ENCODE data around the gene NUAK2. TPM values are rescaled to one million over a fixed set of nuclear protein-coding genes. Genes with fewer than 3 reads are reported as not detected.

Gene NUAK2
- total RNA-seq, 1 experiment from 2014 or later, result 3.9 TPM

DNA sequence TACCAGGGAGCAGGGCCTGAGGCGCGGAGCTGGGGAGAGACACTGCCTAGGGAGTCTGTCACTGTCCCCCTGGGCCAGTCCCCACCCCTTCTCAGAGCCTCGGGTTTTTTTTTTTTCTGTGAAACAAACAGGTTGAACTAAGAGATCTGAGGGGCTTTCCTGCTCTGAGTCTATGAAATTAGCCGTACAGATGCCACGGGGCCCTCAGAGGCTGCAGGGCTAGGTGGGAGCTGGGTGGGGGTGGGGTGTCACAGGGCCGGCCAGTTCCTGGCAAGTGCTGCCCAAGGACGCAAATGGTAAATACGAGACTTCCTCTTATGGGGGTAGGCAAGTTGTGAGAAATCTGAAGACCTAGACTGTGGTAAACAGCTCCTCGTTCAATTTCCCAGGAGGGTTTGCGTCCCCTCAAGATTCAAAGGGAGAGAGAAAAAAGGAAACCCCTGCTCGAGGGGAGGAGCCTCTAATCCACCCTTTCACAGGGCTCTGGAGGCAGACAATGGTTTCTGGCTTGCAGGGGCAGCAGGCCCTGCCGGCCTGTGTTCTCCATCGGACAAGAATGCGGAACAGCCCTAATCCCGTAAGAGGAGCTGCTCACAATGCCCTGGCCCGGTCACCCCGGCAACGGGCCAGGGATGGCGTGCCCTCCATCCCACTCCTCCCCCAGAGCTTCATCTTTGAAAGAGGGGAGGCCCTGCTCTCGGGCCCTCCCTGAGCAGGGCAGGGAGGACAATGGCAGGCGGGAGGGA, 7.8 kb downstream of the NUAK2 start:
- no peak for DNase-seq
- no peak overlapping the region for H3K4me2 ChIP-seq
- no peak overlapping the region for H3K4me3 ChIP-seq
- no peaks in the 10 kb centered on the region for H3K9me3 ChIP-seq (ENCODE audit: insufficient read depth, low read depth)
- ChIA-PET POLR2A (ENCODE audit: unreplicated experiment) (interaction anchor here (0.9 kb wide), 1 partner anchor 16 kb away, joined by 7 read pairs; no protein-coding TSS in a partner anchor), CTCF (no interaction called here)
- intact Hi-C loops (cut with micrococcal nuclease; ENCODE audit: unreplicated experiment), result no loop called here
- H3K36me3 ChIP-seq (ENCODE audit: low read depth), result no peaks in the 10 kb centered on the region
- H3K27me3 ChIP-seq (ENCODE audit: insufficient read depth, low read depth), result no peaks in the 10 kb centered on the region
- peaks cover 12% of the 10 kb centered on the region; the same call in 1 of the 2 replicates for H3F3A ChIP-seq (ENCODE audit: insufficient read depth, low read depth)
- no peak overlapping the region for H2AFZ ChIP-seq
- no TSS peak for BruUV-seq (replicated peaks)
- peaks cover 23% of the 10 kb centered on the region for H3K79me2 ChIP-seq (ENCODE audit: low read depth)
- no peaks in the 10 kb centered on the region for H4K20me1 ChIP-seq (ENCODE audit: insufficient read depth)
- TF ChIP-seq, protein P1, sequence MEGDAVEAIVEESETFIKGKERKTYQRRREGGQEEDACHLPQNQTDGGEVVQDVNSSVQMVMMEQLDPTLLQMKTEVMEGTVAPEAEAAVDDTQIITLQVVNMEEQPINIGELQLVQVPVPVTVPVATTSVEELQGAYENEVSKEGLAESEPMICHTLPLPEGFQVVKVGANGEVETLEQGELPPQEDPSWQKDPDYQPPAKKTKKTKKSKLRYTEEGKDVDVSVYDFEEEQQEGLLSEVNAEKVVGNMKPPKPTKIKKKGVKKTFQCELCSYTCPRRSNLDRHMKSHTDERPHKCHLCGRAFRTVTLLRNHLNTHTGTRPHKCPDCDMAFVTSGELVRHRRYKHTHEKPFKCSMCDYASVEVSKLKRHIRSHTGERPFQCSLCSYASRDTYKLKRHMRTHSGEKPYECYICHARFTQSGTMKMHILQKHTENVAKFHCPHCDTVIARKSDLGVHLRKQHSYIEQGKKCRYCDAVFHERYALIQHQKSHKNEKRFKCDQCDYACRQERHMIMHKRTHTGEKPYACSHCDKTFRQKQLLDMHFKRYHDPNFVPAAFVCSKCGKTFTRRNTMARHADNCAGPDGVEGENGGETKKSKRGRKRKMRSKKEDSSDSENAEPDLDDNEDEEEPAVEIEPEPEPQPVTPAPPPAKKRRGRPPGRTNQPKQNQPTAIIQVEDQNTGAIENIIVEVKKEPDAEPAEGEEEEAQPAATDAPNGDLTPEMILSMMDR (conservative IDR thresholded peaks at IDR 0.05), result no peak
- no peak for TF ChIP-seq EZH2 (IDR thresholded peaks at IDR 0.05; ENCODE audit: low read depth)
- peaks cover 28% of the 10 kb centered on the region for H3K4me1 ChIP-seq (replicated peaks; ENCODE audit: insufficient read depth)
- H3K27ac ChIP-seq, result no peak overlapping the region
- no peaks in the 10 kb centered on the region for H3K9me2 ChIP-seq (ENCODE audit: insufficient read depth)

DNA sequence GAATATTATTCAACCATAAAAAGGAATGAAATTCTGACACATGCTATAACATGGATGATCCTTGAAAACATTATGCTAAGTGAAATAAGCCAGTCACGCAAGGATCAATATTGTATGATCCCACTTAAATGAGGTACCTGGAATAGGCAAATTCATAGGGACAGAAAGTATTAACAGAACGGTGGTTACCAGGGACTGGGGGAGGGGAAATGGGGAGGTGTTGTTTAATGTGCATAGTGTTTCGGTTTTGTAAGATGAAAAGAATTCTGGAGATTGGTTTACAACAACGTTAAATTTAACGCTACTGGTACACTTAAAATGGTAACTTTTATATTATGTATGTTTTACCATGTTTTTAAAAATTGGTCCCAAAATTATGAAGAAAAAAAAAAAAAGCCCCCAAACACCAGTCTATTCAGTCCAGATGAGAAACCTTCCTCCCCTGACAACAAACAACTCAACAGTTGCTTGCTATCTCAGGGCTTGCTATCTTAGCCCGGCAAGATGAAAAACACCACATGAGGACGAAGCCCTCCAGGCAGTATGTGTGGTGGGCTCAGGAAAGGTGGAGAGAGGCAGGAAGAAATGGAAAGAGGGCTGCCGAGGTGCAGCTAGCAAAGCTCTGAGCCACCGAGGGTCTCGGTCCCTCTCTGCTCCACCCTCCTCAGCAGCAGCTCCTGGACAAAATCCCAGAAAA, 8.5 kb downstream of the NUAK2 start:
- H3K27me3 ChIP-seq (ENCODE audit: insufficient read depth, low read depth), result no peaks in the 10 kb centered on the region
- peaks cover 17% of the 10 kb centered on the region for H3K79me2 ChIP-seq (ENCODE audit: low read depth)
- ChIA-PET CTCF (no interaction called here), POLR2A (ENCODE audit: unreplicated experiment) (no interaction called here)
- no peaks in the 10 kb centered on the region for H3K36me3 ChIP-seq (ENCODE audit: low read depth)
- H3K9me3 ChIP-seq (ENCODE audit: insufficient read depth, low read depth), result no peaks in the 10 kb centered on the region
- no peak overlapping the region for H3K4me2 ChIP-seq
- no peak overlapping the region for H3K4me3 ChIP-seq
- DNase-seq, result no peak
- H4K20me1 ChIP-seq (ENCODE audit: insufficient read depth), result no peaks in the 10 kb centered on the region
- H3K4me1 ChIP-seq (replicated peaks; ENCODE audit: insufficient read depth), result peaks cover 21% of the 10 kb centered on the region
- no peaks in the 10 kb centered on the region for H3K9me2 ChIP-seq (ENCODE audit: insufficient read depth)
- no peak for TF ChIP-seq EZH2 (IDR thresholded peaks at IDR 0.05; ENCODE audit: low read depth)
- intact Hi-C loops (cut with micrococcal nuclease; ENCODE audit: unreplicated experiment), result no loop called here
- peaks cover 8% of the 10 kb centered on the region; the same call in 1 of the 2 replicates for H3F3A ChIP-seq (ENCODE audit: insufficient read depth, low read depth)
- no peak overlapping the region for H2AFZ ChIP-seq
- H3K27ac ChIP-seq, result no peak overlapping the region
- no TSS peak for BruUV-seq (replicated peaks)

DNA sequence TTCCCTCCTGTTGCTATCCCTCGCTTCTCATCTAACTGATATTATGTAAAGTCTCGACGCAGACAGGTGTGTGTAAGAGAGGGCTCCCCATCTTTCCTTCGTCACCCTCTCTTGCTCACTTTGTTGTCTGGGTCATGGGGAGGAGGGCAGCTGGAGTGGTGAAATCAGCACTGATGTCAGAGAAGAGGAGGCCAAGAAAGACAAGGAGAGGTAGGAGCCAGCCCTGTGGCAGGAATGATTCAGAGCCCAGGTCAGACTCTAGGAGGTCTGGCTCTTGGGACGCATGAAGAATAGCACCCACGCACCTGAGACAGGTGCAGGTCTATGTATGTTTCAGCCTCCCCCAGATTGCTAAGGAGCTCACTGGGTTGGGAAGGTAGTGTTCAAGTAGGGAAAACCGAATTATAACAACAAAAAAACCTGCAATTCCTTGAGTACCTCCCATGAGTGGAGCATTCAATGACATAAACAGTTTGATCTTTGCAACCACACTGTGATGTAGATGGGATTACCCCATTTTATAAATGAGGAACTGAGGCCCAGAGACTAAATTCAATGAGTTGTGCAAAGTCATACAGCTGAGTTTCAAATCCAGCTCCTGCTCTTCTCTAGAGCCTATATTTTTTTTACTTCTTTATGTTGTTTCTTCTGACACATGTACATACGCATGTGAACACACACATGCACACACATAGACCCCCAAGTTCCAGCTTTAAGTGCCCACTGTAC, 10.4 kb downstream of the NUAK2 start:
- H3K36me3 ChIP-seq (ENCODE audit: low read depth), result no peaks in the 10 kb centered on the region
- no peak overlapping the region for H3K4me3 ChIP-seq
- H3K9me2 ChIP-seq (ENCODE audit: insufficient read depth), result no peaks in the 10 kb centered on the region
- POLR2A ChIA-PET (ENCODE audit: unreplicated experiment), result no interaction called here
- H3K4me1 ChIP-seq (replicated peaks; ENCODE audit: insufficient read depth), result 0 out of 2 replicates have a peak, but pooled peaks cover 3% of the 10 kb centered on the region
- H2AFZ ChIP-seq, result no peak overlapping the region
- no peaks in the 10 kb centered on the region for H4K20me1 ChIP-seq (ENCODE audit: insufficient read depth)
- BruUV-seq (replicated peaks), result no TSS peak
- CTCF ChIA-PET, result interaction anchor here (0.5 kb wide), 1 partner anchor 15 kb away, joined by 4 read pairs; no protein-coding TSS in a partner anchor
- no peaks in the 10 kb centered on the region for H3K27me3 ChIP-seq (ENCODE audit: insufficient read depth, low read depth)
- no peak for DNase-seq
- H3K27ac ChIP-seq, result no peak overlapping the region
- intact Hi-C loops (cut with micrococcal nuclease; ENCODE audit: unreplicated experiment), result no loop called here
- H3K9me3 ChIP-seq (ENCODE audit: insufficient read depth, low read depth), result no peaks in the 10 kb centered on the region
- TF ChIP-seq, protein P1 (conservative IDR thresholded peaks at IDR 0.05), result no peak
- TF ChIP-seq EZH2 (IDR thresholded peaks at IDR 0.05; ENCODE audit: low read depth), result no peak
- peaks cover 11% of the 10 kb centered on the region for H3K79me2 ChIP-seq (ENCODE audit: low read depth)
- H3F3A ChIP-seq (ENCODE audit: insufficient read depth, low read depth), result no peaks in the 10 kb centered on the region
- no peak overlapping the region for H3K4me2 ChIP-seq

All from PC-9 (cell line).